DND-41 (cell line): ENCODE measurements around the gene TENT5A.

Experiments used
- EZH2 ChIP-seq: IDR thresholded peaks from 3 replicates; pipeline ENCODE4 v1.6.1; 2012; ENCODE audit warnings: borderline replicate concordance, low read depth, mild to moderate bottlenecking, moderate library complexity, low read length, inconsistent platforms; ENCODE audit not compliant: severe bottlenecking
- TF ChIP-seq, protein P1 (sequence below): IDR thresholded peaks from 2 replicates; pipeline ENCODE4 v1.5.1; 2012; ENCODE audit warnings: borderline replicate concordance, low read length, moderate library complexity, mild to moderate bottlenecking; ENCODE audit not compliant: poor library complexity, severe bottlenecking; ENCODE audit errors: extremely low read depth

DNA sequence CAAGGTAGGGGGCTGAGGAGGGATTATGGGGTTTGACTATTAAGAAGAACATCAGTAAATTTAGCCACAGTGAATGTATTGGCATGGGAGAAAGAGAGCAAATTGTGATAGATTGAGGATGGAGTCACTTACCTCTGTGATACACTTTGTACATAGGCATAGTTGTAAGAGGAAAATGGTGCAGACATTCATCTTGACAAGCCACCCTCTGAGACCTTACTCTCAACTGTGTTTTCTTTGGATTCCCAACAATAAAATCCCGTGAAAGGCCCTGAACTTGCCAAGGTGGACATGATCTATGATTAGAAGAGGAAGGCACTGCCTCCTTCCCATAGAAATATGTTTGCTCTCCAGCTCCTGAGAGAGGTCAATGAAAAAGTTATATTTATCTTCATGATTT is 18.6 kb upstream of the TENT5A start:
- TF ChIP-seq, protein P1, sequence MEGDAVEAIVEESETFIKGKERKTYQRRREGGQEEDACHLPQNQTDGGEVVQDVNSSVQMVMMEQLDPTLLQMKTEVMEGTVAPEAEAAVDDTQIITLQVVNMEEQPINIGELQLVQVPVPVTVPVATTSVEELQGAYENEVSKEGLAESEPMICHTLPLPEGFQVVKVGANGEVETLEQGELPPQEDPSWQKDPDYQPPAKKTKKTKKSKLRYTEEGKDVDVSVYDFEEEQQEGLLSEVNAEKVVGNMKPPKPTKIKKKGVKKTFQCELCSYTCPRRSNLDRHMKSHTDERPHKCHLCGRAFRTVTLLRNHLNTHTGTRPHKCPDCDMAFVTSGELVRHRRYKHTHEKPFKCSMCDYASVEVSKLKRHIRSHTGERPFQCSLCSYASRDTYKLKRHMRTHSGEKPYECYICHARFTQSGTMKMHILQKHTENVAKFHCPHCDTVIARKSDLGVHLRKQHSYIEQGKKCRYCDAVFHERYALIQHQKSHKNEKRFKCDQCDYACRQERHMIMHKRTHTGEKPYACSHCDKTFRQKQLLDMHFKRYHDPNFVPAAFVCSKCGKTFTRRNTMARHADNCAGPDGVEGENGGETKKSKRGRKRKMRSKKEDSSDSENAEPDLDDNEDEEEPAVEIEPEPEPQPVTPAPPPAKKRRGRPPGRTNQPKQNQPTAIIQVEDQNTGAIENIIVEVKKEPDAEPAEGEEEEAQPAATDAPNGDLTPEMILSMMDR: no peak
- TF ChIP-seq EZH2: no peak
